HepG2 (cell line): ENCODE measurements around the gene FGF18. TPM values are rescaled to one million over a fixed set of nuclear protein-coding genes. Genes with fewer than 3 reads are reported as not detected.

Source experiments
- ARNTL ChIP-seq: sonication (generic); formaldehyde crosslinking; IDR thresholded peaks from 2 replicates; pipeline ENCODE4 v1.4.0; 2020; ENCODE audit warnings: mild to moderate bottlenecking, missing genetic modification reagents
- HNF4G ChIP-seq, 2 experiments: sonication (generic) in 1 of 2; formaldehyde crosslinking in 1 of 2; IDR thresholded peaks; 2 replicates each; pipeline versions ENCODE4 v1.4.0 to v1.6.1; 2011 to 2020; ENCODE audit warnings: borderline replicate concordance in 2 of 2, low read depth in 2 of 2, mild to moderate bottlenecking in 2 of 2, low read length in 1 of 2, missing genetic modification reagents in 1 of 2, moderate library complexity in 1 of 2
- MAFF ChIP-seq: IDR thresholded peaks from 2 replicates; pipeline ENCODE4 v1.6.1; 2011; ENCODE audit warnings: low read depth, low read length, improper control_type of control experiment
- MAFG ChIP-seq: sonication (generic); formaldehyde crosslinking; IDR thresholded peaks from 2 replicates; pipeline ENCODE4 v1.5.1; 2020; ENCODE audit warnings: mild to moderate bottlenecking, missing genetic modification reagents
- MLX ChIP-seq: IDR thresholded peaks from 2 replicates; pipeline ENCODE4 v1.6.1; 2016
- NCOA1 ChIP-seq: sonication (generic); formaldehyde crosslinking; IDR thresholded peaks from 2 replicates; pipeline ENCODE4 v1.9.0; 2021; ENCODE audit warnings: missing genetic modification reagents
- NCOA2 ChIP-seq: sonication (generic); formaldehyde crosslinking; IDR thresholded peaks from 2 replicates; pipeline ENCODE4 v1.8.0; 2022; ENCODE audit warnings: inconsistent platforms
- RBFOX2 ChIP-seq: fragments of 200-400 bp; formaldehyde crosslinking; IDR thresholded peaks from 2 replicates; pipeline ENCODE4 v1.6.1; 2017; ENCODE audit warnings: low read depth, mild to moderate bottlenecking, low read length
- THRA ChIP-seq: sonication (generic); formaldehyde crosslinking; IDR thresholded peaks from 2 replicates; pipeline ENCODE4 v1.4.0; 2020; ENCODE audit warnings: missing genetic modification reagents, borderline replicate concordance
- TOPORS ChIP-seq: sonication (generic); formaldehyde crosslinking; IDR thresholded peaks from 2 replicates; pipeline ENCODE4 v1.8.0; 2023; ENCODE audit warnings: mild to moderate bottlenecking, missing genetic modification reagents
- TSC22D2 ChIP-seq: sonication (generic); formaldehyde crosslinking; IDR thresholded peaks from 2 replicates; pipeline ENCODE4 v1.5.1; 2020; ENCODE audit warnings: missing genetic modification reagents, mild to moderate bottlenecking, borderline replicate concordance
- ZBTB7B ChIP-seq: sonication (generic); formaldehyde crosslinking; IDR thresholded peaks from 2 replicates; pipeline ENCODE4 v1.4.0; 2020; ENCODE audit warnings: missing genetic modification reagents
- ZHX1 ChIP-seq: sonication (generic); formaldehyde crosslinking; IDR thresholded peaks from 2 replicates; pipeline ENCODE4 v1.8.1; 2022; ENCODE audit warnings: low read depth, mild to moderate bottlenecking, missing genetic modification reagents
- ZMAT3 ChIP-seq: sonication (generic); formaldehyde crosslinking; conservative IDR thresholded peaks from 2 replicates; pipeline ENCODE4 v1.7.0; 2021; ENCODE audit warnings: missing genetic modification reagents
- ZNF260 ChIP-seq: sonication (generic); formaldehyde crosslinking; IDR thresholded peaks from 2 replicates; pipeline ENCODE4 v1.4.0; 2020; ENCODE audit warnings: missing genetic modification reagents, low read depth, mild to moderate bottlenecking, borderline replicate concordance
- ZNF577 ChIP-seq: sonication (generic); formaldehyde crosslinking; IDR thresholded peaks from 2 replicates; pipeline ENCODE4 v1.4.0; 2020; ENCODE audit warnings: mild to moderate bottlenecking, low read depth, missing genetic modification reagents, borderline replicate concordance
- ZNF580 ChIP-seq: IDR thresholded peaks from 2 replicates; pipeline ENCODE4 v1.6.1; 2016; ENCODE audit warnings: low read depth, borderline replicate concordance
- polyA plus RNA-seq, 8 experiments: library from polyadenylated mRNA; depleted of rRNA in 3 of 8; stranded (reverse) in 7 of 8; unstranded in 1 of 8; fragments of >200 nt; fragmentation: Illumina TruSeq in 4 of 8; extraction: Trizol in 4 of 8; gene quantifications; 2 replicates each; pipeline versions ENCODE4 v1.2.1 to v1.2.3, GENCODE V29; 2011 to 2016; ENCODE audit warnings: low read depth in 4 of 8, missing spikeins in 1 of 8, mixed read lengths in 1 of 8; ENCODE audit not compliant: insufficient read depth in 1 of 8
- total RNA-seq, 5 experiments: library from RNA; depleted of rRNA; stranded (reverse); fragments of >200 nt; fragmentation: Illumina TruSeq; extraction: Trizol; gene quantifications; 2 replicates each; pipeline ENCODE4 v1.2.3, GENCODE V29; 2016; ENCODE audit warnings: low read depth in 1 of 5

Gene FGF18
- total and polyA plus RNA-seq, 2 of the 13 experiments (the other 11 are each of a cell fraction or from before 2014, with no cell fraction given) = not detected

- TF ChIP-seq THRA (CRISPR knock-in tag) = 0 out of 2 replicates have a peak, but pooled peaks have one; percentile 54
- 0 out of 2 replicates have a peak, but pooled peaks have one; percentile 9 for TF ChIP-seq ZNF577 (CRISPR knock-in tag)
- peak; percentile 91 for TF ChIP-seq ZHX1 (CRISPR knock-in tag)
- TF ChIP-seq NCOA1 (CRISPR knock-in tag) = no peak
- TF ChIP-seq TOPORS (CRISPR knock-in tag) = 0 out of 2 replicates have a peak, but pooled peaks have one; percentile 40
- TF ChIP-seq MAFG (CRISPR knock-in tag) = no peak
- TF ChIP-seq ZNF260 (CRISPR knock-in tag) = no peak
- peak; percentile 73 for TF ChIP-seq RBFOX2
- TF ChIP-seq ZBTB7B (CRISPR knock-in tag) = peak; percentile 79
- no peak for TF ChIP-seq MLX (CRISPR knock-in tag)
- 0 out of 2 replicates have a peak, but pooled peaks have one; percentile 29 for TF ChIP-seq NCOA2 (CRISPR knock-in tag)
- TF ChIP-seq HNF4G (IDR thresholded peaks at IDR 0.05; ENCODE audit: borderline replicate concordance, low read depth, low read length) = no peak
- peak; percentile 32; the same call in 1 of the 2 replicates for TF ChIP-seq HNF4G (CRISPR knock-in tag; IDR thresholded peaks at IDR 0.05; ENCODE audit: borderline replicate concordance, low read depth)
- peak; percentile 65; the same call in 1 of the 2 replicates for TF ChIP-seq ARNTL (CRISPR knock-in tag)
- peak; percentile 68; the same call in 1 of the 2 replicates for TF ChIP-seq ZNF580 (CRISPR knock-in tag)
- TF ChIP-seq ZMAT3 (CRISPR knock-in tag) = no peak; the same call in 1 of the 2 replicates
- TF ChIP-seq MAFF = no peak
- peak; percentile 67; the same call in 1 of the 2 replicates for TF ChIP-seq TSC22D2 (CRISPR knock-in tag)
These were observed 32.0 kb upstream of the FGF18 start, which contains the start of gene NPM1 (continued) for GRCh38 chr5:171387345-171387969.
